ENCODE measurements around the gene FIS1. TPM values are rescaled to one million over a fixed set of nuclear protein-coding genes. Genes with fewer than 3 reads are reported as not detected.
"Not testable (repeated sequence)": the region's sequence is repeated elsewhere in the genome, so short reads cannot be mapped to it uniquely, and the experiment has no call there.

The FIS1 gene
- total RNA-seq: 219 TPM
- long read RNA-seq, transcript FIS1-201 (5 exons, 734 nt): major isoform, 67 of 76 reads
- long read RNA-seq, partial matches to known transcripts: 2 of 76 reads
- long read RNA-seq, other reads (novel, unspliced or antisense): 3 of 76 reads

GRCh38 chr7:101244375-101245146 lies at the start of gene FIS1:
TSS of gene FIS1 (minus strand) at chr7:101245081. CDS start at chr7:101245004, 77 bp downstream.
- peak; percentile 98 for DNase-seq (ENCODE audit: low spot score)

- DNase-seq (ENCODE audit: low spot score): no peak
Observed at GRCh38 chr7:101294039-101294831, 49.4 kb upstream of the FIS1 start.

- not testable (repeated sequence) for DNase-seq (ENCODE audit: low spot score)
Observed at GRCh38 chr7:101293069-101294021, 48.5 kb upstream of the FIS1 start.

- DNase-seq (ENCODE audit: low spot score): not testable (repeated sequence)
Observed at GRCh38 chr7:101292566-101292965, 47.7 kb upstream of the FIS1 start.

GRCh38 chr7:101290186-101291037 lies 45.5 kb upstream of the FIS1 start:
- not testable (repeated sequence) for DNase-seq (ENCODE audit: low spot score)

- not testable (repeated sequence) for DNase-seq (ENCODE audit: low spot score)
Observed at GRCh38 chr7:101289687-101290086, 44.8 kb upstream of the FIS1 start.

GRCh38 chr7:101288439-101288838 lies 43.6 kb upstream of the FIS1 start:
- no peak for DNase-seq (ENCODE audit: low spot score)

GRCh38 chr7:101287032-101287431 lies 42.2 kb upstream of the FIS1 start:
- DNase-seq (ENCODE audit: low spot score): no peak

- DNase-seq (ENCODE audit: low spot score): not testable (repeated sequence)
Observed at GRCh38 chr7:101285880-101286279, 41.0 kb upstream of the FIS1 start.

GRCh38 chr7:101285171-101285570 lies 40.3 kb upstream of the FIS1 start:
- no peak for DNase-seq (ENCODE audit: low spot score)

GRCh38 chr7:101280912-101281311 lies 36.0 kb upstream of the FIS1 start:
- not testable (repeated sequence) for DNase-seq (ENCODE audit: low spot score)

- DNase-seq (ENCODE audit: low spot score): no peak
Observed at GRCh38 chr7:101278461-101279292, 33.8 kb upstream of the FIS1 start.

GRCh38 chr7:101277155-101277554 lies 32.3 kb upstream of the FIS1 start:
- DNase-seq (ENCODE audit: low spot score): no peak

GRCh38 chr7:101273206-101273605 lies 28.3 kb upstream of the FIS1 start:
- no peak for DNase-seq (ENCODE audit: low spot score)

GRCh38 chr7:101271021-101271420 lies 26.1 kb upstream of the FIS1 start:
- DNase-seq (ENCODE audit: low spot score): no peak

GRCh38 chr7:101269664-101270063 lies 24.8 kb upstream of the FIS1 start:
- DNase-seq (ENCODE audit: low spot score): no peak

- no peak for DNase-seq (ENCODE audit: low spot score)
Observed at GRCh38 chr7:101265622-101266516, 21.0 kb upstream of the FIS1 start.

GRCh38 chr7:101264102-101264706 lies 19.3 kb upstream of the FIS1 start:
- DNase-seq (ENCODE audit: low spot score): not testable (repeated sequence)

Data from mesenteric fat pad (tissue), 1 donor.